DMS153 treated with DMSO at 0.1 percent for 48 hours (cell line): ENCODE data around the gene RYK.
"Not testable (repeated sequence)": the region's sequence is repeated elsewhere in the genome, so short reads cannot be mapped to it uniquely, and the experiment has no call there.

Experiments used
- DNase-seq: peaks from one replicate; lab custom pipeline; 2025; ENCODE audit not compliant: unreplicated experiment; lab: John Stamatoyannopoulos, UW

Gene RYK

GRCh38 chr3:134255404-134255803 lies 4.7 kb upstream of the RYK start:
- DNase-seq: no peak

- no peak for DNase-seq
These were observed 3.0 kb upstream of the RYK start for GRCh38 chr3:134253475-134254226.

- no peak for DNase-seq
These were observed 2.1 kb upstream of the RYK start for GRCh38 chr3:134252766-134253165.

GRCh38 chr3:134251731-134252391 lies 1.2 kb upstream of the RYK start:
- no peak for DNase-seq

GRCh38 chr3:134249935-134250716 lies 533 bp downstream of the RYK start:
- no peak for DNase-seq

- no peak for DNase-seq
These were observed 1.3 kb downstream of the RYK start for GRCh38 chr3:134249296-134249841.

- DNase-seq: no peak
These were observed 5.7 kb downstream of the RYK start for GRCh38 chr3:134244921-134245320.

- DNase-seq: no peak
These were observed 7.7 kb downstream of the RYK start for GRCh38 chr3:134242649-134243617.

- DNase-seq: no peak
These were observed 11.1 kb downstream of the RYK start for GRCh38 chr3:134239538-134239937.

- DNase-seq: no peak
These were observed 13.1 kb downstream of the RYK start for GRCh38 chr3:134237454-134238145.

GRCh38 chr3:134236505-134237170 lies 14.0 kb downstream of the RYK start:
- no peak for DNase-seq

- DNase-seq: no peak
These were observed 15.0 kb downstream of the RYK start for GRCh38 chr3:134235577-134236076.

GRCh38 chr3:134232951-134233350 lies 17.7 kb downstream of the RYK start:
- no peak for DNase-seq

- DNase-seq: no peak
These were observed 18.5 kb downstream of the RYK start for GRCh38 chr3:134232151-134232550.

GRCh38 chr3:134231131-134231530 lies 19.5 kb downstream of the RYK start:
- DNase-seq: no peak

GRCh38 chr3:134229038-134229437 lies 21.6 kb downstream of the RYK start:
- DNase-seq: no peak

GRCh38 chr3:134228479-134228878 lies 22.2 kb downstream of the RYK start:
- DNase-seq: no peak

- no peak for DNase-seq
These were observed 22.6 kb downstream of the RYK start for GRCh38 chr3:134228035-134228434.

- not testable (repeated sequence) for DNase-seq
These were observed 25.9 kb downstream of the RYK start for GRCh38 chr3:134224796-134225156.
